Activated CD4-positive, alpha-beta T cell treated with anti-CD3 and anti-CD28 coated beads, Interleukin-2, amount 50 U/mL, for 1 hour (primary cell): ENCODE data around the gene SGSM1.
"Not testable (repeated sequence)": the region's sequence is repeated elsewhere in the genome, so short reads cannot be mapped to it uniquely, and the experiment has no call there.

Source experiments
- DNase-seq: peaks from one replicate; pipeline ENCODE4 v3.0.0-alpha.2; 2020

Gene SGSM1

GRCh38 chr22:24809331-24809730 lies 3.3 kb downstream of the SGSM1 start:
- DNase-seq: no peak

DNA sequence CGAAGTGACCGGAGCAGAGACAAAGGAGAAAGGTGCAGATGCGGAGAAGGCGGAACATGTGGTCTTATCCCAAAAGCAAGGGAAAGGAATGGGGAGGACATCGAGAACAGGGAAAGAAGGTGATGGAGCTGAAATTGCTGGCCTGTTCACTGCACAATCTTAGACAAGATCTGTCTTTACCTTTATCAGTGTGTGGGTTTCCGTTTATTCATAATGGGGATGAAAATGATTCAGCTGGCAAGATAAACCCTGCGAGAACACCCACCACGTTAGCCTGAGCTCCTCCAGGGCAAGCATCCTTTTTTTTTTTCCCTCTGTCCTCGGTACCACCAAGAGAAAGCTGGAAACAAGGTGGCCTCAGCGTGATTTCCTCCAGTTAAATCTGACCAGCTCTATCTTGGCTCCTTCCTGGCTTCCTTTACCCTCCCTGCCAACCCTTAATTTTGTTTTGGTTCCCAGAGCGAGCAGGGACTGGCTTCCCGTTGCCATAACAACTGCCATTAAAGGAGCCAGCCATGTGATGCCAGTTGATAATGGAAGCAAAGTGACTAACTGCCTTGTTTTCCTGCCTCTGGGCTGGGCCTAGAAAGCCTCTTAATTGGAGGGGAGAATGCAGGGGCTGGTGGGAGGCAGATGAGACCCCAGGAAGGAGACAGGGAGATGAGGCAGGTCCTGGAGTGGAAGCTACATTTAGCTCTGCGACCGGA lies 4.2 kb downstream of the SGSM1 start:
- no peak for DNase-seq

DNA sequence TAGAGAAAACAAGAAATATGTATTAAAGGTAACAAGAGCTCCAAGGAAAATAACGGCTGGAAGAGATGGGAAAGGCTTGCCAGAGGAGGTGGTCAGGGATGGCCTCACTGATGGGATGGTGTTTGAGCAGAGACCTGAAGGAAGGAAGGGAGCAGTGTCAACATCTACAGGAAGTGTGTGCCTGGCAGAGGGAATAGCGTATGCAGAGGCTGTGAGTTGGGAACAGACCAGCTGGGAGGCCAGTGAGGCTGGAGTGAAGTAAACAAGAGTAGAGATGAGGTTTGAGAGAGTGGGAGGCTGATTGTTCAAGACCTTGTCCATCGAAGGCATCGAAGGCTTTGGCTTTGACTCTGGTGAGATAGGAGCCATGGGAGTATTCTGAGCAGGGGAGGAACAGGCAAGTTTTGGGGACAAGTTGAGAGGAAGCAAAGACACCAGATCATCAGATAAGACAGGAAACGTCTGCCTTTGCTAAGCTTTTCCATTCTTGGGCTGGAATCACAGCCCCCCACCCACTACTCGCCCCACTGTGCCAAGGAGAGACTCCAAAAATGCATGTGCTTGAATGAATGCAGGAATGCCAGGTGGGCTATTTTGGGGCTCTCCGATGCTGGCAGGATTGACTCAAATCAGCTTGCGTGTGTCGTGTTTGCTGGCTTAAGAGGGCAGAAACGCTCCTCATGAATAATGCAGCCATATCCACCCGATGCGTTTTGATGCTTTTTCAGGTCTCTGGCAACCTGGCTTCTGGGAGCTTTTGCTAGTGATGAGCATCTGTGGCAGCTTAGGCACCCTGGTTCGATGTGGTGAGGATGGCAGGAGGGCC lies 7.2 kb downstream of the SGSM1 start:
- no peak for DNase-seq

DNA sequence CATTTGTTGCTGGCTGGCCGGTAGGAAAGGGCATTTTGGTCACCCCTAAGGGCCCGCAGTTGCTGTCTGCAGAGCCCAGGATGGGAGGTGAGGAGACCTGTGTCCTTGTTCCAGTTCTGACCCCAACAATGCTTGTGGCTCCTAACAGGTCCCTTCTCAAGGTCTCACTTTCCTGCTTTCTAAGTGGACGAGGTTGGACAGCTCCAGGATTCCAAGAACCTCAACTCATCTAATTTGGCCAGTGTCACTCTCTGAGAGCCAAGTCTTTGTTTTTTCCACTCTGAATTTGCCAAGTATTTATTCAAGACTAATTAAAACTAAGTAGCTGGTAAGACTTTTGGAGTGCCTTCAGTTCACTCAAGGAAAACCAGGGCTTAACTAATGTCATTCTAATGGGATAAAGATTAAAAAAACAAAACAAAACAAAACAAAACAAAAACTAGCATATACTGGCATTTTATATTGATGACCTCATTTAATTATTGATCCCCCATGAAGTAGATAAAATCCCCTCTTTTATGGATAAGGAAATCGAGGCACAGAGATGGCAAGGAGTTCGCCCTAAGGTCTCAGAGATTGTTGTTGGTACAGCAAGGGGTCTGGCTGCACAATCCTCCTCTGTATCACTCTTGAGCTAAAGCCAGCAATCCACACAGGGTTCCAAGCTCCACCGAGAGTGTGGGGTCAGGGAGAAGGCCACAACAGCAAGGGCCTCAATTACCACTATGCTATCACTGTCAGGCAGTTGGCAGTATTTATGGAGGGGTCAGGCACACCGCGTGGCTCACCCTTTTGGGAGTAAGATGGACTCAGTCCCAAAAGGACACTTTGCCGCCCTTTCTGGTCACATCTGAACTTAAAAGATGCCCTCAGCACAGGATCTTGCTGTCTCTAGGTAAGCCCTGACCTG lies 8.1 kb downstream of the SGSM1 start:
- DNase-seq: no peak

- DNase-seq: no peak
Observed at GRCh38 chr22:24816806-24817205, 10.8 kb downstream of the SGSM1 start.

- no peak for DNase-seq
Observed at GRCh38 chr22:24819487-24819886, 13.5 kb downstream of the SGSM1 start.

DNA sequence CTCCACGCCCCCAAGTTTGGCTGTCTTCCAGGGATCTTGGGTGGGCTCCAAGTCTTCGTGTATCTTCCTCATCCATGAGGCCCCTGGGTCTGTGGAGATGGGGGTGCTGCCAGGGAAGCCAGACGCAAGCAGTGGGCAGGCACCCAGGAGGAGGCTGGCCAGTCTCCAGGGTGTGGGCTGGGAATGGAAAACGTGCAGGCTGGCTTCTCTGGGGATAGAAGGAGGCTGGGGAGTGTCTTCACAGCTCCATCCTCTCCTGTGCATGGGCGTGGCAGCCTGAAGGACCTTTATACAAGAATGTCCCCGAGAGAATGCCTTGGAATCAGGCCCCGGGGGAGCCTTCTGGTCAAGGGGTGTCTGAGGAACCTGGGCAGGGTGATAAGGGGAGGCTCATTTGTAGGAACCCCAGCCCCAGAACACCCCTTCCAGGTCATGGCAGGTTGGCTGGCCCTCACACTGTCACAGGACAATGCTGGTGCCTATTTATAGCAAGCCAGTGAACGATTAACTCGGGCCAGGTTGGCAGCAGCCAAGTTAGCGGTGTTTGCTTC lies 14.0 kb downstream of the SGSM1 start:
- DNase-seq: no peak

- no peak for DNase-seq
Observed at GRCh38 chr22:24822471-24822870, 16.5 kb downstream of the SGSM1 start.

DNA sequence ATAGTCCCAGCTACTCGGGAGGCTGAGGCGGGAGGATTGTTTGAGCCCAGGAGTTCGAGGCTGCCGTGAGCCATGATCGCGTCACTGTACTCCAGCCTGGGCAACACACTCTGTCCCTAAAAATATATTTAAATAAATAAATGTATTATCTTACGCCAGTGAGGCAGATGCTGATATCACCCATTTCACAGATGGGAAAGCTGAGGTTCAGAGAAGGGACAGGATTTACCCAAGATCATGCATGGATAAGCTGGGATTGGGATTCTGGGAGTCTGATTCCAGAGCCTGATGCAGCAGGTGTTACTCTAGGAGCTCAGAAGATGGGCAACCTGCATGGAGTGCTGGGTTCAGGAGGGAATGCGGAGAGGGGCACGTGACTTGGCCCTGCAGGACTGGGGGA lies 17.8 kb downstream of the SGSM1 start:
- DNase-seq: no peak

DNA sequence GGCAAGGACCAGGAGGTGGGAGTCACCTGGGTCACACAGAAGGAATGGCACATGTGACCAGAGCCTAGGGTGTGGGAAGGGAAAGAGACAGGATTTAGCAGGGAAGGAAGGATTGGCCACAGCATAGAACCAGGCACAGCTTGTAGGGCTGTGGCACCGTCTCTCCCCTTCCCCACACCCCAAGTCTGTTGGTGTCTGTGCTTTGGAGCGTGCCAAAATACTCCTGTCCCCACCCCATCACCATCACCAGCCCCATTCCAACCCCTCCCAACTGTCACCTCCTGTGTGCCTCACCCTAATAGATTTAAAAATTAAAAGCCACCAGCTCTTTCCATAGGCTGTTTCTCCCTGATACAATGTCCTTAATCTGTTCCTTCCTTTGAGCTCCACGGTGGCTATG lies 18.2 kb downstream of the SGSM1 start:
- DNase-seq: no peak

DNA sequence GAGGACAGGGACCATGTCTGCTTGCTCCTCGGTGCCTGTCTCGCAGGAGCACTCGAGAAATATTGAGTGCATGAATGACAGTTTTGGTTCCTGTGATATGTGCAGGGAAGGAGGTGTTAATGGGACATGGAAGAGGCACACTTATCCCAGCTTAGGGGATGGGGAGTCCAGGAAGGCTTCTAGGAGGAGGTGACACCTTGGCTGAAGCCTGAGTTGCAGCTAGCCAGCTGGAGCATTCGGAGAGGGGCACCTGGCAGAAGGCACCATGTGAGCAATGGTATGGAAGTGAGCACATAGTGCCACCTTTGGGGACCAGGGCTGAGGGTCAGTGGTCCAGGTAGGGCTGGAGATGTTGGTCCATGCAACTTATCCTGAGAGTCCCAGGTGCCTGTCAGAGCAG lies 18.9 kb downstream of the SGSM1 start:
- DNase-seq: no peak

DNA sequence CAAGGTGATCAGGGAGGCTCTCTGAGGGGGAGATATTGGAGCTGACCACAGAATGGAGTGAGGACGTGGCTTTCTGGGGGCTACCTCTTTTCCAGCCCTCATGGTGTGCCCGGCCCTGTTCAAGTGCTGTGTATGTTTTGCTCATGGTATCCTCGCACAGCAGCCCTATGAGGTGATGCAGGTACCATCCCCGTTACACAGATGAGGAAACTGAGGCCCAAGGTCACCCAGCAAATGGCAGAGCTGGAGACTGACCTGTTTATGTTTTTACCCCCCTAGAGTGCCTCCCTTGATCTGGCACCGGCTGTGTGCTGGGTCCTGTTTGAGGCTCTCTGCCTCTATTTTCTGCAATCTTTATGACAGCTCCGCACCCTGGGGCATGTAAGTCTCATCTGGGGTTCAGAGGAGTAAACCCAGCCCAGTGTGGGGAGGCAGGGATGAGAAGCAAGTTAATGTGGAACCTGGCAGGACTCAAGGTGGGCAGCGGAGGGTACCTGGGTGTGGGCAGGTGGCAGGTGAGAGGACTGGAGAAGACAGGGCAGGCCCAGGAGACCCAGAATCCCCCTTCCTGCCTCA lies 20.8 kb downstream of the SGSM1 start:
- no peak for DNase-seq

DNA sequence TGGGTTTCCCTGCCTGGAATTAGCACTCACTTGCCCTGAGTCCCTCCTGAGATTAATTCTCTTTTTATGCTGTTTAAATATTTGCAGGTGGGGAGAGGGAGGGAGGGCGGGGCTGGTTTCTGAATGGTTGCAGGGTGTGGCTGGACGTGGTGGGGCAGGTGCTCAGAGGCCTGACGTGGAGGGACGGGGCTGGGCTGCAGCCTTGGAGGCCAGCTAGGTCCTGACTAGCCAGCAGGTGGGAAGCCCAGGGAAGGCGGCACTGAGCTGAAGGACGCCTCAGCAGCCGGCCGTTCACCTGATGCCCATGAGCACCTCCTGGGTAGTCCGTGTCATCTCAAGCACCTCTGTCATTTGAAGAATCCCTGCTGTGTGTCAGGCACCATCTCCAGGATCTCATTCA lies 21.3 kb downstream of the SGSM1 start:
- no peak for DNase-seq

- DNase-seq: no peak
Observed at GRCh38 chr22:24830205-24830979, 24.4 kb downstream of the SGSM1 start.

- no peak for DNase-seq
Observed at GRCh38 chr22:24831687-24832086, 25.7 kb downstream of the SGSM1 start.

DNA sequence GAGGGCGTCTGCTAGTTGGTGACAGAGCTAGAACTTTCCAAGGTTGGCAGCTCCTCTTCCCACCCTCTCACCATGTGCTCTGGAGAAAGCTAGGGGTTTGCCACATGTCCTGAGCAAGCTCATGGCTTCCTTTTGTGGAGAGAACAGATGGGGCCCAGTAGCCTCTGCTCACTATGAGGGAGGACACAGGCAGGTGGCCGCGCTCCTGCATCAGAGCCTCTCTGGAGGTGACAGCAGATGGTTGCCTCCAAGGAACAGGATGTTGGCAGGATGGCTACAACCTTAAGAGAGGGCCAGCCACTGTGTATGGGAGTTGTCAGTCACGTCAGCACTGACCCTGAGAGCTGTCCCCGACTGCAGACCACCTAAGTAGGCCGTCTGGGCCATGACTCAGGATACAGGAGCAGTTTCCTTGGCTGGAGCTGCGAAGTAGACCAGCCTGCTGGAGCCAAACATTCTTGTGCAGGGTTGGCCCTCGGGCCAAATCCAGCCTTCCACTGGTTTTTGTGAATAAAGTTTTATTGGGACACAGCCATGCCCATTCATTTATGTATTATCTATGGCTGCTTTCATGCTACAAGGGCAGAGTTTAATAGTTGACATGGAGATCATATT lies 28.0 kb downstream of the SGSM1 start:
- no peak for DNase-seq

- DNase-seq: no peak
Observed at GRCh38 chr22:24834845-24835570, 29.0 kb downstream of the SGSM1 start.

DNA sequence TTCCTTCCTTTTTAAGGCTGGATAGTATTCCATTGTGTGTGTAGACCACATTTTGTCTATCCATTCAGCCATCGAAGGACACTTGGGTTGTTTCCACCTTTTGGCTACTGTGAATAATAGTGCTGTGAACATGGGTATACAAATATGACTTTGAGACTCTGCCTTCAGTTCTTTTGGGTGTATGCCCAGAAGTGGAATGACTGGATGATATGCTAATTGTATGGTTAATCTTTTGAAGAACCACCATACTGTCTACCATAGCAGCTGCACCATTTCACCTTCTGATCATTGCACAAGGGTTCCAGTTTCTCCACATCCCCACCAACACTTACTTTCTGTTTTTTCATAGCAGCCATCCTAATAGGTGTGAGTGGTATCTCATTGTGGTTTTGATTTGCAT lies 30.3 kb downstream of the SGSM1 start:
- no peak for DNase-seq

DNA sequence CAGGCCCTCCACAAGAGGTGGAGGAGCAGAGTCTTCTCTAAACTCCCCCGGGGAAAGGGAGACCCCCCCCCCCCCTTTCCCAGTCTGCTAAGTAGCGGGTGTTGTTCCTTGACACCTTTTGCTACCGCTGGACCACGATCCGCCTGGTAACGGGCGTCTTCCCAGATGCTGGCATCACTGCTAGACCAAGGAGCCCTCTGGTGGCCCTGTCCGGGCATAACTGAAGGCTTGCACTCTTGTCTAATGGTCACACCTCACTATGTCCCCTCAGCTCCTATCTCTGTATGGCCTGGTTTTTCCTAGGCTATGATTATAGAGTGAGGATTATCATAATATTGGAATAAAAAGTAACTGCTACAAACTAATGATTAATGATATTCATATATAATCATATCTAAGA lies 31.5 kb downstream of the SGSM1 start:
- not testable (repeated sequence) for DNase-seq

- DNase-seq: no peak
Observed at GRCh38 chr22:24841261-24841660, 35.2 kb downstream of the SGSM1 start.

DNA sequence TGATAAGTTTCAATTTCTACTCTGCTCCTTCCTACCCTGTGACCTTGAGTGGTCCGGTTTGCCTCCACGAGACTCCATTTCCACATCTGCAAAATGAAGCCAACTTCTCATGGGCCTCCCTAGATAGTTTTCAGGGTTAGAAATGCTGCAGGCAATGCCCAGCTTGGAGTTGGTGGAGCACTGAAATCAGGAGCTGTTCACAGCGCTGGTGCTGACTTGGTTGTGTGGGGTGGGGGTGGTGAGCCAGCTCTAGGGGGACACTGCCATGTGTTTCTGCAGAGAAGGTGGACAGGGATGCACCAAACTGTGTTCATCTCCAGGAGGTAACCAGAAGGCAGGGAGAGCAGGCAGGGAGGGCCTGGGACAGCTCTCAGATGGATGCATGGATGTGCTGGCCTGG lies 37.0 kb downstream of the SGSM1 start:
- DNase-seq: no peak
